Ectodermal cell (in vitro differentiated cells): ENCODE measurements around the gene CNBD2.
"Not testable (repeated sequence)": the region's sequence is repeated elsewhere in the genome, so short reads cannot be mapped to it uniquely, and the experiment has no call there.

Experiments used
- H3K27ac ChIP-seq: 2 replicates; pipeline ENCODE4 v1.7.0; 2013; ENCODE audit warnings: mild to moderate bottlenecking, low read depth, low read length; ENCODE audit not compliant: insufficient read depth, poor library complexity, severe bottlenecking
- H3K27me3 ChIP-seq: 2 replicates; pipeline ENCODE4 v1.7.0; 2013; ENCODE audit warnings: mild to moderate bottlenecking, low read length; ENCODE audit not compliant: insufficient read depth, control insufficient read depth, poor library complexity, severe bottlenecking
- H3K36me3 ChIP-seq: one replicate; pipeline ENCODE4 v1.7.0; 2013; ENCODE audit warnings: low read length; ENCODE audit not compliant: control insufficient read depth, insufficient read depth
- H3K4me1 ChIP-seq: one replicate; pipeline ENCODE4 v1.7.0; 2013; ENCODE audit warnings: low read length; ENCODE audit not compliant: control insufficient read depth, insufficient read depth
- H3K4me3 ChIP-seq: 2 replicates; pipeline ENCODE4 v1.7.0; 2013; ENCODE audit warnings: low read depth, low read length, control low read depth; ENCODE audit not compliant: insufficient read depth
- H3K9me3 ChIP-seq: 2 replicates; pipeline ENCODE4 v1.7.0; 2013; ENCODE audit warnings: mild to moderate bottlenecking, low read length, moderate library complexity; ENCODE audit not compliant: control insufficient read depth
- WGBS, 2 experiments: methylation state at CpG; one replicate each; pipeline ENCODE4 v1.1.7; 2013; ENCODE audit warnings: missing lambda C conversion rate in 2 of 2; 5-methylcytosine and 5-hydroxymethylcytosine counted together

CNBD2 gene

DNA sequence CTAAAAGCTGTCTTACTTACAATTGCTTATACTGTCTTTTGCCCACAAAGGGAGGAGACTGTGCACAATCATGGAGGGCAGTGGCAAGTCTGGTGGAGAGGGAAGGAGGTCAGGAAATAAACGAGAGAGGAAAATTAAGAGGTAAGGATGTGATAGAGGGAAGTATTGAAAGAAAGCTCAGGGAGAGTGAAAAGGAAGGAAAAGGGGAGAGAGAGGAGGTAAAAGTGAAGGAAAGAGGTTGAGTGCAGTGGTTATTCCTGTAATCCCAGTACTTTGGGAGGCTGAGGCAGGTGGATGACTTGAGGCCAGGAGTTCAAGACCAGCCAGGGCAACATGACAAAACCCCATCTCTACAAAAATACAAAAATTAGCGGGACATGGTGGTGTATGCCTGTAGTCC lies 103.5 kb downstream of the CNBD2 start:
- H3K4me3 ChIP-seq = no peak overlapping the region
- H3K27me3 ChIP-seq = peaks cover 11% of the 10 kb centered on the region
- H3K27ac ChIP-seq = no peak overlapping the region
- H3K9me3 ChIP-seq = no peaks in the 10 kb centered on the region
- WGBS, 2 experiments = 93 to 97% methylated on average over 2 of the region's 2 CpGs
- H3K4me1 ChIP-seq = peaks cover 6% of the 10 kb centered on the region
- H3K36me3 ChIP-seq = no peaks in the 10 kb centered on the region

- whole genome bisulfite sequencing, 2 experiments = 84 to 85% methylated on average over 2 of the region's 2 CpGs
- no peaks in the 10 kb centered on the region for H3K36me3 ChIP-seq
- peaks cover 6% of the 10 kb centered on the region for H3K4me1 ChIP-seq
- H3K27me3 ChIP-seq = peaks cover 3% of the 10 kb centered on the region
- H3K9me3 ChIP-seq = no peaks in the 10 kb centered on the region
- H3K27ac ChIP-seq = no peak overlapping the region
- no peak overlapping the region for H3K4me3 ChIP-seq
These were observed 106.6 kb downstream of the CNBD2 start for GRCh38 chr20:36074983-36075382.

DNA sequence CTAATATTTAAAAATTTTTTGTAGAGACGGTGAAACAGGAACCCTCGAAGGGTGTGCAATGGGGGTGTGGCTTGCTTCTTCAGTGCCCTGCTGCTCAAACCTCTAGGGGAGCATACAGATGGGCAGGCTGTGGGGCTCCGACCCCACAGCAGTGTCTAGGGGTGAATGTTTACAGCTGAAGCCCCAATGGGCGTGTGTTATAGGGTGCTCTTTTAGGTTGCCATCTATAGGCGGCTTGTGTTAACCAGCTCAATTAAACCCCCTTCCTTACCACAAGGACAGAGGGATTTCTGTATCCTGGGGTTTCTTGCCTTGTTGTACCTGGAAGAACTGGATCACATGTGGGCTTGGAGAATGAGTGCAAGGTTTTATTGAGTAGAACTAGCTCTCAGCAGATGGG lies 109.4 kb downstream of the CNBD2 start:
- H3K4me1 ChIP-seq, H3K27me3 ChIP-seq, H3K4me3 ChIP-seq, H3K36me3 ChIP-seq, H3K27ac ChIP-seq, H3K9me3 ChIP-seq: not testable (repeated sequence)
- 89 to 92% methylated on average over 4 to 5 of the region's 5 CpGs for WGBS, 2 experiments

DNA sequence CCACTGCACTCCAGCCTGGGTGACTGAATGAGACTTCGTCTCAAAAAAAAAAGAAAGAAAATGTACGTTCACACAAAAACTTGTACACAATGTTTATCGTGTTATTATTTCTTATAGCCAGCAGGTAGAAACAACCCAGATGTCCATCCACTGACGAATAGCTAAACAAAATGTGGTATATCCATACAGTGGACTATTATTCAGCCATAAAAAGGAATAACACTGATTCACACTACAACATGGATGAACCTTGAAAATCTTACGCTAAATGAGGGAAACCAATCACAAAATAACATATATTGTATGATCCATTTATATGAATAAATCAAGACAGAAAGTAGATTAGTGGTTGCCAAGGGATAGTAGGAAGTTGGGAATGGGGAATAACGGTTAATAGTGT lies 111.1 kb downstream of the CNBD2 start:
- 97 to 99% methylated on average over 5 to 6 of the region's 6 CpGs for WGBS, 2 experiments

GRCh38 chr20:36079984-36080383 lies 111.6 kb downstream of the CNBD2 start:
- H3K4me3 ChIP-seq, H3K27ac ChIP-seq, H3K4me1 ChIP-seq, H3K36me3 ChIP-seq, H3K9me3 ChIP-seq, H3K27me3 ChIP-seq: not testable (repeated sequence)
- WGBS, 2 experiments = 94 to 95% methylated on average over 6 of the region's 6 CpGs

More for the DNA sequence above, 111.1 kb downstream of the CNBD2 start:
- no peaks in the 10 kb centered on the region for H3K4me1 ChIP-seq
- H3K36me3 ChIP-seq = no peaks in the 10 kb centered on the region
- H3K4me3 ChIP-seq = no peak overlapping the region
- H3K27ac ChIP-seq = no peak overlapping the region
- no peaks in the 10 kb centered on the region for H3K27me3 ChIP-seq
- H3K9me3 ChIP-seq = no peaks in the 10 kb centered on the region
